ENCODE measurements around the gene TPSB2.

Gene TPSB2

DNA sequence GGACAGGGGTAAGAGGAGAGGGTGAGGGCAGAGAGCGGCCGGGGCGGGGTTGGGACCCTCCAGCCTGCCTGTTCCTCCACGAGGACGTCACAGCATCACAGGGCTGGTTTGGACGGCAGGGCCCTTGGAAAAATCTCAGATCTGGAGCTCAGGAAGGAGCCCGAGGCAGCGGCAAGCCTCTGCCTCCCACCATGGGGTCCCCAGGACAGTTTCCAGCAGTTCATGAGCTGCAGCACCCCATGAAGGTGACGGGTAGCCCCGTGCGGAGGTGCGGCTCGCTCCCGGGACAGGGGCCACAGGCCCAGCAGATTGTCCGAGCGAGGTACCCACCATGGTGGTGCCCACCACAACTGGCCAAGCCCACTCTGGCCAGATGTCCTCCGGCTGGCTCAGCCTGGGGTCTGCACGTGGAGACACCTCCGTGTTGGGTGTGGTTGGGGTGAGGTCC, 47.2 kb upstream of the TPSB2 start:
- no peak overlapping the region for H3K9ac ChIP-seq (ENCODE audit: low read length)
- H2AFZ ChIP-seq (ENCODE audit: low read depth, low read length): no peak overlapping the region

DNA sequence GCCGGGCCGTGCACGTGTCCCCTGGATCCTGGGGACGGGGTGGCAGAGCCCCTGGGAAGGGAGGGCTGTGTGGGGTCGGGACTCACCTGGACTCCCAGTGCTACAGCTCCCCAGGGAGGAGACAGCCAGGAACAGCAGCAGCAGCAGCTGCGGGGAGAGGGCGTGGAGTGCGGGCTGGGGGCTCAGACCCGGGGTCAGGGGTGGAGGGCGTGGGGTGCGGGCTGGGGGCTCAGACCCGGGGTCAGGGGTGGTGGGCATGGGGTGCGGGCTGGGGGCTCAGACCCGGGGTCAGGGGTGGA, 46.5 kb upstream of the TPSB2 start:
- no peak overlapping the region for H3K4me3 ChIP-seq (ENCODE audit: low read length)
- no peak overlapping the region for H2AFZ ChIP-seq (ENCODE audit: low read depth, low read length)
- TF ChIP-seq EZH2phosphoT487 (IDR thresholded peaks at IDR 0.05; ENCODE audit: low read depth): no peak
- no peak overlapping the region for H3K27ac ChIP-seq (ENCODE audit: low read length)
- no peaks in the 10 kb centered on the region for H3K79me2 ChIP-seq (ENCODE audit: low read length)
- H3K27me3 ChIP-seq (ENCODE audit: low read depth, low read length): no peaks in the 10 kb centered on the region
- H3K9ac ChIP-seq (ENCODE audit: low read length): no peak overlapping the region
- H3K9me3 ChIP-seq (ENCODE audit: insufficient read depth, low read length): no peaks in the 10 kb centered on the region
- no peaks in the 10 kb centered on the region for H3K4me1 ChIP-seq (ENCODE audit: low read length)
- no peak overlapping the region for H3K4me2 ChIP-seq (ENCODE audit: low read length)
- no peaks in the 10 kb centered on the region for H3K36me3 ChIP-seq (replicated peaks; ENCODE audit: low read depth, low read length)
- H4K20me1 ChIP-seq (ENCODE audit: insufficient read depth, low read length): no peaks in the 10 kb centered on the region

More for the DNA sequence above, 47.2 kb upstream of the TPSB2 start:
- Histone ChIP-seq H3K4me1 (ENCODE audit: low read length) (no peaks in the 10 kb centered on the region), H3K27me3 (ENCODE audit: low read depth, low read length) (no peaks in the 10 kb centered on the region), H3K36me3 (replicated peaks; ENCODE audit: low read depth, low read length) (no peaks in the 10 kb centered on the region), H4K20me1 (ENCODE audit: insufficient read depth, low read length) (no peaks in the 10 kb centered on the region), H3K4me2 (ENCODE audit: low read length) (no peak overlapping the region), H3K4me3 (ENCODE audit: low read length) (no peak overlapping the region), H3K79me2 (ENCODE audit: low read length) (no peaks in the 10 kb centered on the region), H3K9me3 (ENCODE audit: insufficient read depth, low read length) (no peaks in the 10 kb centered on the region), H3K27ac (ENCODE audit: low read length) (no peak overlapping the region)
- TF ChIP-seq, protein P1, sequence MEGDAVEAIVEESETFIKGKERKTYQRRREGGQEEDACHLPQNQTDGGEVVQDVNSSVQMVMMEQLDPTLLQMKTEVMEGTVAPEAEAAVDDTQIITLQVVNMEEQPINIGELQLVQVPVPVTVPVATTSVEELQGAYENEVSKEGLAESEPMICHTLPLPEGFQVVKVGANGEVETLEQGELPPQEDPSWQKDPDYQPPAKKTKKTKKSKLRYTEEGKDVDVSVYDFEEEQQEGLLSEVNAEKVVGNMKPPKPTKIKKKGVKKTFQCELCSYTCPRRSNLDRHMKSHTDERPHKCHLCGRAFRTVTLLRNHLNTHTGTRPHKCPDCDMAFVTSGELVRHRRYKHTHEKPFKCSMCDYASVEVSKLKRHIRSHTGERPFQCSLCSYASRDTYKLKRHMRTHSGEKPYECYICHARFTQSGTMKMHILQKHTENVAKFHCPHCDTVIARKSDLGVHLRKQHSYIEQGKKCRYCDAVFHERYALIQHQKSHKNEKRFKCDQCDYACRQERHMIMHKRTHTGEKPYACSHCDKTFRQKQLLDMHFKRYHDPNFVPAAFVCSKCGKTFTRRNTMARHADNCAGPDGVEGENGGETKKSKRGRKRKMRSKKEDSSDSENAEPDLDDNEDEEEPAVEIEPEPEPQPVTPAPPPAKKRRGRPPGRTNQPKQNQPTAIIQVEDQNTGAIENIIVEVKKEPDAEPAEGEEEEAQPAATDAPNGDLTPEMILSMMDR (IDR thresholded peaks at IDR 0.05; ENCODE audit: low read depth, low read length): no peak
- no peak for TF ChIP-seq EZH2phosphoT487 (IDR thresholded peaks at IDR 0.05; ENCODE audit: low read depth)

DNA sequence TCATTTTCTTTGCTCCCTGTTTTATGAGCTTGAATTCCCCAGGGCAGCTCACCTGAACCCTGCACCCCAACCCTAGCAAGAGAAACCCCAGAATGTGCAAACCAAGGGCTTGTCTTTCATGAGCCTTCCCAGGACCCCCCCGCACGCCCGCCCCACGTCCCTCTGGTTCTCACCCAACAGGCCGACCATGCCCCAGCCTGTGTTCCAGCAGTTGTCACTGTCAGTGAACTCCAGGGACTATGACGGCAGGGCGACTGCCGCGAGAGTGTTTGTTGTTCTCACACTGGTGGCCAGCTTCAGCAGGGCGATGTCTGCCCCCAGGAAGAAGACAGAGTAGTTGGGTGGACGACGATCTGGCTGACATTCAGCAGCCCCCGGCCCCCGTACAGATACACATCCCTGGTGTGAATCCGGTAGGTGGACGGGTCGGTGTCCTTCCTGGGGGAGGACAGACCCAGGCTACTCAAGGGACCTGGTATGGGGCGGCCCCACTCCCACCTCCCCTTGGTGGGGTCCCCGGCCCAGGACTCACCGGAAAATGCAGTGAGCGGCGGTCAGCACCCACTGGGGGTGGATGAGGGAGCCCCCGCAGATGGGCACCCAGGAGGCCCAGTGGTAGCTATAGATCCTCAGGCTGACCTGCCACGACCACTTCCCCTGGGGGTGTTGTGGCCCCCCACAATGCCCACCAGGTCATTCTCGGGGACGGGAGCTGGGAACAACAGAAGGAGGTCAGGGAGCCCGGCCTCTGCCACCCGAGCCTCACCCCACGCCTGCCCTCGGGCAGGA, 46.0 kb upstream of the TPSB2 start:
- Histone ChIP-seq H3K9ac (ENCODE audit: low read length) (no peak overlapping the region), H3K79me2 (ENCODE audit: low read length) (no peaks in the 10 kb centered on the region), H3K9me3 (ENCODE audit: insufficient read depth, low read length) (no peaks in the 10 kb centered on the region), H3K4me2 (ENCODE audit: low read length) (no peak overlapping the region), H3K4me3 (ENCODE audit: low read length) (no peak overlapping the region), H3K4me1 (ENCODE audit: low read length) (no peaks in the 10 kb centered on the region), H3K27ac (ENCODE audit: low read length) (no peak overlapping the region), H2AFZ (ENCODE audit: low read depth, low read length) (no peak overlapping the region), H3K36me3 (replicated peaks; ENCODE audit: low read depth, low read length) (no peaks in the 10 kb centered on the region), H3K27me3 (ENCODE audit: low read depth, low read length) (no peaks in the 10 kb centered on the region), H4K20me1 (ENCODE audit: insufficient read depth, low read length) (no peaks in the 10 kb centered on the region)
- TF ChIP-seq EZH2phosphoT487 (IDR thresholded peaks at IDR 0.05; ENCODE audit: low read depth): no peak
- TF ChIP-seq, protein P1 (IDR thresholded peaks at IDR 0.05; ENCODE audit: low read depth, low read length): no peak

DNA sequence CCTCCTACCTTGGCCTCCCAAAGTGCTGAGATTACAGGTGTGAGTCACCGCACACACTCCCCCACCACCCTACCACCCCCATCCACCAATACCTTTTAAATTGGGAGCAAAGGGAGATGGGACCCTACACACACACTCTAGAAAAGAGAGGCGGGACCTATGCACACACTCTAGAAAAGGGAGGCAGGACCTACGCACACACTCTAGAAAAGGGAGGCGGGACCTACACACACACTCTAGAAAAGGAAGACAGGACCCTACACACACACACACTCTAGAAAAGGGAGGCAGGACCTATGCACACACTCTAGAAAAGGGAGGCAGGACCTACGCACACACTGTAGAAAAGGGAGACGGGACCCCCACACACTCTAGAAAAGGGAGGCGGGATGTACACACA, 44.8 kb upstream of the TPSB2 start:
- TF ChIP-seq EZH2phosphoT487 (IDR thresholded peaks at IDR 0.05; ENCODE audit: low read depth): no peak
- TF ChIP-seq, protein P1 (IDR thresholded peaks at IDR 0.05; ENCODE audit: low read depth, low read length): no peak
- H3K36me3 ChIP-seq (replicated peaks; ENCODE audit: low read depth, low read length): no peaks in the 10 kb centered on the region
- H3K9ac ChIP-seq (ENCODE audit: low read length): no peak overlapping the region
- H2AFZ ChIP-seq (ENCODE audit: low read depth, low read length): no peak overlapping the region
- no peaks in the 10 kb centered on the region for H3K79me2 ChIP-seq (ENCODE audit: low read length)
- no peaks in the 10 kb centered on the region for H3K4me1 ChIP-seq (ENCODE audit: low read length)
- H3K27ac ChIP-seq (ENCODE audit: low read length): no peak overlapping the region
- H3K4me2 ChIP-seq (ENCODE audit: low read length): no peak overlapping the region
- no peaks in the 10 kb centered on the region for H4K20me1 ChIP-seq (ENCODE audit: insufficient read depth, low read length)
- H3K27me3 ChIP-seq (ENCODE audit: low read depth, low read length): no peaks in the 10 kb centered on the region
- no peak overlapping the region for H3K4me3 ChIP-seq (ENCODE audit: low read length)
- no peaks in the 10 kb centered on the region for H3K9me3 ChIP-seq (ENCODE audit: insufficient read depth, low read length)
